Choroid plexus epithelial cell (primary cell): ENCODE results near the gene SCARB2.

Source experiments
- DNase-seq: peaks from one replicate; pipeline ENCODE4 v3.0.0-alpha.2; 2010; ENCODE audit warnings: low read depth
- H3K4me3 ChIP-seq: 2 replicates; pipeline ENCODE4 v1.5.1; 2011; ENCODE audit warnings: low read depth, mild to moderate bottlenecking, control low read depth, low read length, moderate library complexity
- TF ChIP-seq, protein P1 (sequence below): conservative IDR thresholded peaks from 2 replicates; pipeline ENCODE4 v1.5.1; 2011; ENCODE audit warnings: low read depth, mild to moderate bottlenecking, control low read depth, inconsistent platforms, low read length, moderate library complexity

Gene SCARB2

GRCh38 chr4:76160355-76160754, 53.3 kb downstream of the SCARB2 start:
- no peak for DNase-seq
- TF ChIP-seq, protein P1, sequence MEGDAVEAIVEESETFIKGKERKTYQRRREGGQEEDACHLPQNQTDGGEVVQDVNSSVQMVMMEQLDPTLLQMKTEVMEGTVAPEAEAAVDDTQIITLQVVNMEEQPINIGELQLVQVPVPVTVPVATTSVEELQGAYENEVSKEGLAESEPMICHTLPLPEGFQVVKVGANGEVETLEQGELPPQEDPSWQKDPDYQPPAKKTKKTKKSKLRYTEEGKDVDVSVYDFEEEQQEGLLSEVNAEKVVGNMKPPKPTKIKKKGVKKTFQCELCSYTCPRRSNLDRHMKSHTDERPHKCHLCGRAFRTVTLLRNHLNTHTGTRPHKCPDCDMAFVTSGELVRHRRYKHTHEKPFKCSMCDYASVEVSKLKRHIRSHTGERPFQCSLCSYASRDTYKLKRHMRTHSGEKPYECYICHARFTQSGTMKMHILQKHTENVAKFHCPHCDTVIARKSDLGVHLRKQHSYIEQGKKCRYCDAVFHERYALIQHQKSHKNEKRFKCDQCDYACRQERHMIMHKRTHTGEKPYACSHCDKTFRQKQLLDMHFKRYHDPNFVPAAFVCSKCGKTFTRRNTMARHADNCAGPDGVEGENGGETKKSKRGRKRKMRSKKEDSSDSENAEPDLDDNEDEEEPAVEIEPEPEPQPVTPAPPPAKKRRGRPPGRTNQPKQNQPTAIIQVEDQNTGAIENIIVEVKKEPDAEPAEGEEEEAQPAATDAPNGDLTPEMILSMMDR, result no peak
- no peak overlapping the region for H3K4me3 ChIP-seq

- peak; percentile 53 for DNase-seq
- TF ChIP-seq, protein P1, result no peak
These were observed 57.0 kb downstream of the SCARB2 start for GRCh38 chr4:76156635-76157034.

DNA sequence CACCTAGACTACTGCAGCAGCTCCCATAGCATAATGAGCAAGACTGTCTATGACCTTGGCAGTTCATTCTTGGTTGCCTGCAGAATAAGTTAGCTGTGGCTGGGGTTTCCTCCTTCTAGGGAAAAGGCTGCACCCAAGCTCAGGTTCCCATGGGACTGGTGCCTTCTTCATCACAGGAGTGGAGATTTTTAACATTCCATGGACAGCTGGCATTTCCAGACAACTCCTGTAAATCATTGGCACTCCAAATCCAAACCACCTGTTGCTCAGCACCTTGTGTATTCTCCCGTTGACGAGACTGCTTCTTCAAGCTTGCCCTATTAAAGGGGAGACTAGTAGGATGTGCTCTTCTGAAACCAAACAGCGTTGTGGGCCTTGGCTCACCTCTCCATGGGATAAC, 57.6 kb downstream of the SCARB2 start:
- DNase-seq, result no peak
- H3K4me3 ChIP-seq, result no peak overlapping the region
- TF ChIP-seq, protein P1, result no peak

More at GRCh38 chr4:76156635-76157034, 57.0 kb downstream of the SCARB2 start:
- no peak overlapping the region for H3K4me3 ChIP-seq

DNA sequence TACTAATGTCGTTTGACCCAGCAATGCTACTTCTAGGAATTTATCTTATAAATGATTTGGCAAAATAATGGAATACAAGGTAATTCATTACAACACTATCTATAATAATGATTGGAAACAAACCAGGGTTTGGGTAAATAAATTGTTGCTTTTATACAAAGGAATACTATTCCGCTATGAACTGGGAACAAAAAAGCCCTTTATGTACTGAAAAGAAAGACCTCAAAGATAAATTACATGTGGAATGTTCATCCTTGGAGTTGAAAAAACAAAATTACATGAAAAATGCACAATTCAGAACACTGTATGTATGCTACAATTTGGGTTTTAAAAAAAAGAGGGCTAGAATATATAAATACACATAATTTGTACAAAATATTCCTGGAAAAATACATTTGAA, 60.3 kb downstream of the SCARB2 start:
- no peak for DNase-seq
- no peak overlapping the region for H3K4me3 ChIP-seq
- TF ChIP-seq, protein P1, result no peak

GRCh38 chr4:76148142-76148865, 65.3 kb downstream of the SCARB2 start, which contains the start of gene NUP54:
NUP54 (minus strand) TSS chr4:76148397; CDS start chr4:76148374, 23 bp downstream.
- TF ChIP-seq, protein P1, result no peak
- peak; percentile 97 for DNase-seq
- H3K4me3 ChIP-seq, result peak within 1 kb of the TSS; percentile 94

DNA sequence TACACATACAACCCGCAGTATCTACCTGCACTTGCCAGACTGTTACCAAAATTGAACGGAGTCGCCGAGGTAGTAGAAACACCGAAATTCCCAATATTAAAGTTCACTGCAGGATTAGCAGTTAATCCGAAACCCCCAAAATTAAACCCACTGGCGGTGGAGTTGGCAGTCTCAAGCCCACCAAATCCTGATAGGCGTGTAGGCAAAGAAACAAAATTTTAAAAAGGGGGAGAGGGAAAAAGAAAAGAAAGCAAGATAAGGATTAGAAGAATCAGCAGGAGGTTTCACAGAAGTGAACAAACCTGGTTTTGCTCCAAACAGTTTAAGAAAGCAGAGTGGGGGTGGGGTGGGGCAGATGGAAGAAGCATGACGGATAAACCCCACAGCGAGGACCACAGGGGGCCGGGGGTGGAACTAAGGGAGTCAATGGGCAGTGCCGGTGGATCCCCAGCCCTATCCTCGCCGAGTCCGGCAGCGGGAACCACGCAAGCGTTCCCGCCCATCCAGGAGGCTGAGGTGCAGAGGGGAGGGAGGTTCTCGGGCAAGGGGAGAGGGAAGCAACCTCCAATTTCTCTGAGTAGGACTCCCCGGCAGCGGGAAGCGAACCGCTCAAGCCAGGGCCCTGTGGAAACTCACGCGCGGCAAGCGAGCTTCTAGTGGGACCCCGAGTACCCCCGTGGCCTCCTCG, 66.0 kb downstream of the SCARB2 start:
- peak overlapping the region; percentile 94 for H3K4me3 ChIP-seq
- TF ChIP-seq, protein P1, result no peak
- DNase-seq, result peak; percentile 98
